Measurements from ENCODE around the gene G6PC1. TPM values are rescaled to one million over a fixed set of nuclear protein-coding genes. Genes with fewer than 3 reads are reported as not detected.
"Not testable (repeated sequence)": the region's sequence is repeated elsewhere in the genome, so short reads cannot be mapped to it uniquely, and the experiment has no call there.

The G6PC1 gene
- total RNA-seq, 1 donor = not detected

GRCh38 chr17:42873315-42873714 lies 27.3 kb upstream of the G6PC1 start:
- DNase-seq (ENCODE audit: low read depth in 2 of 3, low spot score in 2 of 3) = no peak

DNA sequence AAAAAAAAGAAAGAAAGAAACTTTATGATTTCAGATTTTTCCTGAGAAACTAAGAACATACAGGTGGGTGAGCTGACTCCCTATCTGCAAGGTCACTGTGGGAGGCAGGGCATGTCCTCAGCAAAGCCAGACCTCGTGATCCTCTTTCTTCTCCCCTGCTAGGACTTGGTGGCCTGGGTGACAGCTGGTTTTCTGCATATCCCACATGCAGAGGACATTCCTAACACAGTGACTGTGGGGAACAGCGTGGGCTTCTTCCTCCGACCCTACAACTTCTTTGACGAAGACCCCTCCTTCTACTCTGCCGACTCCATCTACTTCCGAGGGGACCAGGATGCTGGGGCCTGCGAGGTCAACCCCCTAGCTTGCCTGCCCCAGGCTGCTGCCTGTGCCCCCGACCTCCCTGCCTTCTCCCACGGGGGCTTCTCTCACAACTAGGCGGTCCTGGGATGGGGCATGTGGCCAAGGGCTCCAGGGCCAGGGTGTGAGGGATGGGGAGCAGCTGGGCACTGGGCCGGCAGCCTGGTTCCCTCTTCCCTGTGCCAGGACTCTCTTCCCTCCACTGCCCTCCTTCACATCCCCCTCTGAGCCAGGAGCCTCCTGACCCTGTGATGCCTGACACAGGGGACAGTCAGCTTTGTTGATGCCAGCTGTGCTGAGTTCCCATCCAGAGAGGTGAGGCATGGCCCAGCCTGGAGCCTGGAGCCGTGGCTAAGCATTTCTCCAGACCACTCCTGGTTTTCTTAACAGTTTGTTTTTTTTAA lies 26.5 kb upstream of the G6PC1 start:
- not testable (repeated sequence) for DNase-seq (ENCODE audit: low read depth in 2 of 3, low spot score in 2 of 3)

- no peak for DNase-seq (ENCODE audit: low read depth in 2 of 3, low spot score in 2 of 3)
Measured at GRCh38 chr17:42877037-42877436, 23.6 kb upstream of the G6PC1 start.

DNA sequence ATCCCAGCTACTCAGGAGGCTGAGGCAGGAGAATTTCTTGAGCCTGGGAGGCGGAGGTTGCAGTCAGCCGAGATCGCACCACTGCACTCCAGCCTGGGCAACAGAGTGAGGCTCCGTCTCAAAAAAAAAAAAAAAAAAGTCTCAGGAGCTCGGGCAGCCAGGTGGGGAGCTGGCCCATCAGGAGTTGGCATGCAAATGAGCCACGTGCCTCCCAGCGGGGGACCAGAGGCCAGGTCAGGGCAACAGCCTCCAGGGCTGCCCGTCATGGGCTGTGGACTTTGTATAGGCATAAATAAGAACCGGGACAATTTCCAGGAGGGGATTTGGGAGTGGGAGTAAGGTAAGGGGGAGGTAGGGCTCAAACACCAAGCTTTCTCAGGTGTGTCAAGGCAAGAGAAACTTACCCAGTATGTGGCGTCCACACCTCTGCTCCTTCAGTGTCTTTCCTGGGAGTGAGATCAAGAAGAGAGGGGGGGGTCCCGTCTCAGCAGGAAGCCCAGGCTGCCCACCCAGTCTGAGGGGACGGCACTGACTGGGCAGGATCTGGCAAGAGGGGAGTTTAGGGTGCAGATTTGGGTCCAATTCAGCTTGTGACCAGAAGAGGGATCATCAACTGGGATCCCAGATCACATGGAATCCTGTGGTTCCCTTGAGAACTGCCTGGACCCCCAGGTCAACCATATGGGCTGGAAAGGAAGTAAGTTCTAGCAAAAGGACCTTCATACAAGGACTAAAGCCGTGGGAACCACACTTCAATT lies 22.3 kb upstream of the G6PC1 start:
- no peak for DNase-seq (ENCODE audit: low read depth in 2 of 3, low spot score in 2 of 3)

DNA sequence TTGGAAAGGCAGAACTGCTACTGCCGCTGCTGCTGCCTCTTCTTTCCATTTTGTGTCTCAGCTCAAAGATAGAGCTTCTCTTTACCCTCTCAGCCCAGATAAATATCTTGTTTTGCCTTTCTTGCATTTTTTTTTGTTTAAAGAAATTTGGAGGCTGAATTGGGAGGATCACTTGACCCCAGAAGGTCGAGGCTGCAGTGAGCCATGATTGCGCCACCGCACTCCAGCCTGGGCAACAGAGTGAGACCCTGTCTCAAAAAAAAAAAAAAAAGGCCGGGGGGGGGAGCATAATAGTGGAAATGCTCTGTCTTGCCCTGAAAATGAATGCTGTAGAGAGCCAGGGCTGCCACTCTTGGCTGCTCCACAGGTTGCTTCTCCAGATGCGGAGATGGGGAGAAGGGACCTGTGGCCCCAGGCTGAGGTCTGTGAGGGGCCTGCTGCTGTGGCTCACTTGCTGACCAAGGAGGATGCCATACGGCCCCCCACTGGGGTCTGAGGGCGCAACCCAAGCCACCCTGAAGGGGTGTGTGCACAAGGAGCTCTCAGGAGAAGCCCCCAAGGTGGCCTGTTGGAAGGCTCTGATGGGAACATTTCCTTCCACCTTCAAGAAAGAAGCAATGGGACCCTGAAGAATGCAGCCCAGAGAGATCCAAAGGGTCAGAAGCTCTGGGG lies 21.5 kb upstream of the G6PC1 start:
- no peak for DNase-seq (ENCODE audit: low read depth in 2 of 3, low spot score in 2 of 3)

- no peak for DNase-seq (ENCODE audit: low read depth in 2 of 3, low spot score in 2 of 3)
Measured at GRCh38 chr17:42879596-42879985, 21.0 kb upstream of the G6PC1 start.

DNA sequence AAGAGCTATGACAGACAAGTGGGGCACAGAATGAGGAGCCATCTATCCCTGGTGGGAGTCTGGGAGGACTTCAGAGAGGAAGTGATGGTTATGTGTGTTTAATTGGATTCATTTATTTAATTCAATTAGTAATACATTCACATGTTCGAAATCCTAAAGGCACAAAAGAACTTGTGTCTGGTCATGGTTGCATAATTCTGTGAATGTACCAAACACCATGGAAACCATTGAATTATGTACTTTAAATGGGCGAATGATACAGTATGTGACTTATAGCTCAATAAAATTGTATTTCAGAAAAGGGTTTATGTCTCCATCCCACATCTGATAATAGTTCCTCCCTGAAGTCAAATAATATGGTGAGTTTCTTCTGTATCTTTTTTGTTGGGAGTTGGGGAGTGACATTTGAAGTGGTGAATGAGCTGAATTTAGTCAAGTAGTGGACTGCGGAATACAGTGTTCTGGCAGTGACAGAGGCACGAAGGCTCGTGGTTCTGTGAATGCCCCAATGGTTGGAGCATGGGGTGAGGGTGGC lies 19.8 kb upstream of the G6PC1 start:
- DNase-seq (ENCODE audit: low read depth in 2 of 3, low spot score in 2 of 3) = no peak

DNA sequence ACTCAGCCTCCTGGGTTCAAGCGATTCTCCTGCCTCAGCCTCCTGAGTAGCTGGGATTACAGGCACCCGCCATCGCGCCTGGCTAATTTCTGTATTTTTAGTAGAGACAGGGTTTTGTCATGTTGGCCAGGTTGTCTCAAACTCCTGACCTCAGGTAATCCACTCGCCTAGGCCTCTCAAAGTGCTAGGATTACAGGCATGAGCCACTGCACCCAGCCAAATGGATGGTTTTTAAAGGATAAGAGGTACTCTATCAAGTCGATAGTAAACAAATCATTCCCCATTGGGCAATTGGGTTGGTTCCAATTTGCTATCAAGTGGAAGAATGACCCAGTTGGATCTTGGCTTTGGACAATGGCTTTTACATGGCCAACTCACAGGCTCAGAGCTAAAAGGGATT lies 18.9 kb upstream of the G6PC1 start:
- not testable (repeated sequence) for DNase-seq (ENCODE audit: low read depth in 2 of 3, low spot score in 2 of 3)

- no peak for DNase-seq (ENCODE audit: low read depth in 2 of 3, low spot score in 2 of 3)
Measured at GRCh38 chr17:42882166-42882565, 18.4 kb upstream of the G6PC1 start.

DNA sequence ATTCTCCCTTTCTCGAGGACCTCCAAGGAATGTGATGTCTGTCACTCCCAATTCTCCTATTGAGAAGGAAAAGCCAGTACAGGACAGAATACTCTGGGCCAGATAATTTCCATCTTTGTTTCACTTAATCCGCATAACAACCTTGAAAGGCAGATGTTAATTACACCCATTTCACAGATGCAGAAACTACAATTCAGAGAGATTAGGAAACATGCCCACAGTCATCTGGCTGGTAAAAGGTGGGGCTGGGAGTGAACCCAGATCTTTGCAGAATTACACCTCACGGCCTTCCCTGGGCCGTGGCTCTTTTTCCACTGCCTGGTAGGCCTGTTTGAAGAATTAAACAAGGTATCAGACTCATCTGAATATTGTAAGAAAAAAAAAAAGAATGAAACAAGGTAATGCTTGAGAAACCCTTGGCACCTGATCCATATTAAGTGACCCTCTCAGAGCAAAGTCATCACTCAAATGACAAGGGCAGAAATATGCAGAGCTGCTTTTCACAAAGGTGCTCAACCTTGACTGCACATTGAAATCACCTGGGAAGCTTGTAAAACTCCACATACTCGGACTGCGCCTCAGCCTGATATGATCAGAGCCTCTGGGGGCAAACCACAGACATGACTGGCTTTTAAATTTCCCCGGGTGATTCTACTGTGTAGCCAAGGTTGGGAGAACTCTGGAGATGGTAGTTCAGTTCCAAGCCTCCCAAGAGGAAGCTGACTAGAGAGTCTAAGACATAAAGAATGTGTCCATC lies 16.6 kb upstream of the G6PC1 start:
- DNase-seq (ENCODE audit: low read depth in 2 of 3, low spot score in 2 of 3) = no peak

GRCh38 chr17:42885806-42886205 lies 14.8 kb upstream of the G6PC1 start:
- not testable (repeated sequence) for DNase-seq (ENCODE audit: low read depth in 2 of 3, low spot score in 2 of 3)

DNA sequence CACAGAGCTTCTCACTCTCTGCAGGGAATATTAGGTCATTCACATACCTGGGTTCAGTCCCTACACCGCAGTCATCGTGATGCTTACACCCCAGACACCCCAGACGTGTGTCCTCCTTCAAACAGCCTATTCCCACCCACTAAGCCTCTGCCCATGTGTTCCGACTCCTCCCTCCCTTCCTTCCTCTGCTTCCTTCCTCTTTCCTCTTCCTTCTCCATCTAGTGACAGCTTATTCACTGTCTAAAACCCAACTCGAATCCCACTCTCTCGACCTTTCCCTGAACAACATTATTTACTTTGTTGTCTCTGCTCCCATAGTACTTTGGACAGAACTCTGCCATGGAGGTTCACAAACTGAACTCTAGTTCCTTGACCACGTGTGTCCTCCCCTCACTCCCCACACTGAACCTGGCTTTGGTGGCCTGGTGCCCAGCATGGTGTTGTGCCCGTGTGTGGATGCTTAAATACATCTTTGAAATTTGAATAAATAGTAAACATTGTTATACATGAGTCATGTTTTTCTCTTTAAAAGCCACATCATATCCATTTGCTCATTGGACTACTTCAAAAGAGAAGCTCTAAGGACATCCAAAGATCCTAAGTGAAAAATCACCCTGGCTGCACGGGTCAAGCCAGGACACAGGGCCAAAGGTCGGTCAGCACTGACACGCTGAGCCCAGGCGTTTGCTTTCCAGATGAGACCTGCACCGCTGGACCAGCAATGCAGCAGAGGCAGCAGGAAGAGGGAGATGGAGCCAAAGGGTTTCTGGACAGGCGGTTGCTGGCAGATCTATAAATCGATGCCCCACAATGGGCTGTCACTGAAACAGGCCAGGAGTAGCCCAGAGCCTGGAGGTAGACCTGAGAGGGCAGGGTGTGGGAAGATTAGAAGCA lies 14.1 kb upstream of the G6PC1 start:
- DNase-seq (ENCODE audit: low read depth in 2 of 3, low spot score in 2 of 3) = peak in 1 of 3 donors; percentile 22

DNA sequence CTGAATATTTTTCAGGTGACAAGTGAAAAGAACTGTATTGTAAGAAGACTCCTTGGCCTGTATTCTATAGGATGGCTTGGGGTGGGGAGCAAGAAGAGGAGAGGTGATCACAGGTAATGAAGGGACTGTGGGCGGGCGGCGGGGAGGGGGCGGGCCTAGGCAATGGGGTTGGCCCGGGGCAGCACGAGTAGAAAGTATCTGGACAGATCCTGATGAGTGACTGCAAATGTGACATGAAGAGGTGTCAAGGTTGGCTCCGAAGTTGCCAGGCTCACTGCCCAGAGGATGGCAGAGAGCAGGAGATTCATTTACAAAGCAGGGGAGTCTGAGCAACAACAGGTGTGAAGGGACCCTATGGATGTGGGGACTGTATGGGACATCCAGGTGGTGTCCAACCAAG lies 10.8 kb upstream of the G6PC1 start:
- no peak for DNase-seq (ENCODE audit: low read depth in 2 of 3, low spot score in 2 of 3)

DNA sequence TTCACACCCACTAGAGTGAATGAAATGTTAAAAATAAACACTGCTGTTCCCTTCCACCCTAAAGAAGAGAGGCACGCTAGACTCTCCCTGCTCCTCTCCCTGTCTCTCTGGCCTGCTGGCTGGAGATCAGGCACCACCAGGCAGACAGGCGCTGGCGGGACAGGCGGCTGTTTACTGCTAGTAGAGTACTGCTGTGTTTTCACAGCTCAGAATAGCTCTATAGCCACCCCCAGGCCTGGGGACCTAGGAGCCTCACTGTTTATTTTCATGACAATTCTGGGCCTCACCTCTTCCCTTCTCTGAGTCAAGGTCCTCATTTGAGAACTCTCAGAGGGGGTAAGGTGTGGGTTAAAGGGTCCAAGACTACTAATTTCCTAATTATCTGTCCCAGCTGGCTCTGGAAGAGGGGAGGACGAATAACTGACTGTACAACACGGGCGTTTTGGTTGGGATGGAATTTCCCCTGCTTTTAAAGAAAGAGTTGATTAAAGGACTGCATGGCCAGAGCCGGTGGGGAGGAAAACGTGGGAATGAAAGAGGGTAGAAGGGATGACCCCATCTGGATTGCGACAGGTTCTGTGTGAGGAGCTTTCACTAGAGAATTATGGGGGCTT lies 9.0 kb upstream of the G6PC1 start:
- no peak for DNase-seq (ENCODE audit: low read depth in 2 of 3, low spot score in 2 of 3)

- peak in 1 of 3 donors; percentile 18 for DNase-seq (ENCODE audit: low read depth in 2 of 3, low spot score in 2 of 3)
Measured at GRCh38 chr17:42893359-42893758, 7.2 kb upstream of the G6PC1 start.

GRCh38 chr17:42894283-42895184 lies 6.1 kb upstream of the G6PC1 start:
- DNase-seq (ENCODE audit: low read depth in 2 of 3, low spot score in 2 of 3) = no peak

- no peak for DNase-seq (ENCODE audit: low read depth in 2 of 3, low spot score in 2 of 3)
Measured at GRCh38 chr17:42895185-42895555, 5.4 kb upstream of the G6PC1 start.

DNA sequence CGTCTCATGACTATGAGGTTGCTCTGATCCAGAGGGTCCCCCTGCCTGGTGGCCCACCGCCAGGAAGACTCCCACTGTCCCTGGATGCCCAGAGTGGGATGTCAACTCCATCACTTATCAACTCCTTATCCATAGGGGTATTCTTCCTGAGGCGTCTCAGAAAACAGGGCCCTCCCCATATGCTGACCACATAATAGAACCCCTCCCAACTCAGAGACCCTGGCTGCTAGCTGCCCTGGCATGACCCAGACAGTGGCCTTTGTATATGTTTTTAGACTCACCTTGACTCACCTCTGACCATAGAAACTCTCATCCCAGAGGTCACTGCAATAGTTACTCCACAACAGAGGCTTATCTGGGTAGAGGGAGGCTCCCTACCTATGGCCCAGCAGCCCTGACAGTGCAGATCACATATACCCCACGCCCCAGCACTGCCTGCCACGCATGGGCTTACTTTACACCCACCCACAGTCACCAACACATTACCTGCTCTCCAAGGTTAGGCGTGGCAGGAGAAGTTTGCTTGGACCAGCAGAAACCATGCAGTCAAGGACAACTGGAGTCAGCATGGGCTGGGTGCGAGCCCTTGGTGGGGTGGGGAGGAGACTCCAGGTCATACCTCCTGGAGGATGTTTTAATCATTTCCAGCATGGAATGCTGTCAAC lies 2.3 kb upstream of the G6PC1 start:
- no peak for DNase-seq (ENCODE audit: low read depth in 2 of 3, low spot score in 2 of 3)

Measured in hematopoietic multipotent progenitor cell (in vitro differentiated cells).